Tibial nerve (tissue), 4 donors: ENCODE measurements around the gene BUD13. TPM values are rescaled to one million over a fixed set of nuclear protein-coding genes. Genes with fewer than 3 reads are reported as not detected.
A peak's percentile ranks its signal among the peaks of the same experiment; 100 is the strongest.

Experiments used
- DNase-seq, 2 donors: peaks; one replicate each; pipeline ENCODE4 v3.0.0-alpha.2; 2019; ENCODE audit warnings: low spot score in 2 of 2
- H3K27ac ChIP-seq, 4 donors: fragments of 200-600 bp; sonication (generic) in 3 of 4; one replicate each; pipeline ENCODE4 v1.5.1; 2017 to 2019; ENCODE audit warnings: mild to moderate bottlenecking in 1 of 4
- H3K27me3 ChIP-seq, 2 donors: fragments of 200-600 bp; sonication (generic) in 1 of 2; one replicate each; pipeline versions ENCODE4 v1.5.1 to v1.6.0; 2017 to 2019
- H3K36me3 ChIP-seq, 3 donors: fragments of 200-600 bp; sonication (generic); one replicate each; pipeline ENCODE4 v1.5.1; 2018 to 2019
- H3K4me1 ChIP-seq, 4 donors: fragments of 200-600 bp; sonication (generic) in 3 of 4; one replicate each; pipeline ENCODE4 v1.5.1; 2017 to 2019
- H3K4me3 ChIP-seq, 4 donors: fragments of 200-600 bp; sonication (generic) in 3 of 4; one replicate each; pipeline ENCODE4 v1.5.1; 2017 to 2019; ENCODE audit warnings: mild to moderate bottlenecking in 1 of 4, moderate library complexity in 1 of 4
- H3K9me3 ChIP-seq, 4 donors: fragments of 200-600 bp; sonication (generic) in 3 of 4; one replicate each; pipeline ENCODE4 v1.5.1; 2017 to 2019
- EP300 ChIP-seq, 2 donors: sonication (generic); formaldehyde crosslinking; IDR thresholded peaks; one replicate each; pipeline ENCODE4 v1.6.1; 2017; ENCODE audit warnings: antibody characterized with exemption in 2 of 2, mild to moderate bottlenecking in 1 of 2
- POLR2A ChIP-seq, 2 donors: fragments of 450-650 bp; IDR thresholded peaks; one replicate each; pipeline ENCODE4 v1.6.1; 2017; ENCODE audit warnings: antibody characterized with exemption in 2 of 2, mild to moderate bottlenecking in 2 of 2, moderate library complexity in 2 of 2
- WGBS, 2 donors: methylation state at CpG; one replicate each; pipeline ENCODE4 v1.1.5; 2018; 5-methylcytosine and 5-hydroxymethylcytosine counted together
- total RNA-seq, 4 donors: library from RNA; depleted of rRNA; stranded (reverse); fragments of >200 nt; gene quantifications; one replicate each; pipeline ENCODE4 v1.1.0, GENCODE V29; 2016
- TF ChIP-seq, protein P1 (sequence below), 5 experiments: fragments of 200-600 bp in 3 of 5; fragments of 450-650 bp in 2 of 5; sonication (generic) in 3 of 5; IDR thresholded peaks; one replicate each; pipeline ENCODE4 v1.5.1; 2016 to 2019; ENCODE audit warnings: antibody characterized with exemption in 5 of 5, mild to moderate bottlenecking in 3 of 5, moderate library complexity in 2 of 5

Gene BUD13
- total RNA-seq, 4 donors from 2014 or later: 13.1 to 28.2 (median 20.3) TPM

DNA sequence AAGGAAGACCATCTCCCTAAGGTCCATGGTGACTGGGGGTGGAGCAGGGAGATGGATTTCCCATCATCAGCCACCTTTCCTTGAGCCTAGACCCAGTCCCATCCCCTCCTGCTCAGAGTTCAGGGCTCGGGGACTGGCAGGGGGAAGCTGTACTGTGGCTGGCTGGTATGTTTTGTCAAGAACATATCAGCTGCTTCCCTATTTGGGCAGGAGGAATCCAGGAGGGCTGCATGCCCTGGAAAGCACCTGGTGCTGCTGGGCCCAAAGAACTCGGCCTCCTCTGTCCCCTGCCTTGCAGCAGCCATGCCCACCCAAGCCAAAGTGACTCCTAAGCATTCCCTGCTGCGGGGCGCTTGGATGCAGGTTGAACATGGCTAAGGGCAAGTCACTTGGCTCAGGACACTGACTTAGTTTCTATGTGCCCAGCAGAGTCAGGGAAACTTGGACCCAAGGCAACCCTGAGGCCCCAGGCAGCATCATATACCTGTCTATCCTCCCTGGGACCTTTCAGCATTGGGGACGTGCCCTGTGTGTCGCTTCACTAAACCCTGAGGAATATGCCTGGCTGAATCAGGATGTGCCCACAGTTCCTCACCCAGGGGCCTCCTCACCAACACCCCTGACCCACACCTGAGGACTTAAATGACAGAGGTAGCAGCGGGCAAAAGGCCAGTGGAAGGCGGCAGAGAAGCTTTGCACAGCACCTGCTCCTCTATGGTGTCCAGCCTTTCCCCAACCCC, 43.1 kb downstream of the BUD13 start:
- Histone ChIP-seq H3K9me3 (no peaks in the 10 kb centered on the region), H3K36me3 (no peaks in the 10 kb centered on the region), H3K27me3 (no peaks in the 10 kb centered on the region), H3K4me3 (no peak overlapping the region), H3K4me1 (peaks cover 0 to 27% (median 5%) of the 10 kb centered on the region in 4 donors), H3K27ac (no peak overlapping the region)
- DNase-seq: no peak
- TF ChIP-seq EP300 (IDR thresholded peaks at IDR 0.05) (no peak), POLR2A (IDR thresholded peaks at IDR 0.05) (no peak)
- TF ChIP-seq, protein P1, sequence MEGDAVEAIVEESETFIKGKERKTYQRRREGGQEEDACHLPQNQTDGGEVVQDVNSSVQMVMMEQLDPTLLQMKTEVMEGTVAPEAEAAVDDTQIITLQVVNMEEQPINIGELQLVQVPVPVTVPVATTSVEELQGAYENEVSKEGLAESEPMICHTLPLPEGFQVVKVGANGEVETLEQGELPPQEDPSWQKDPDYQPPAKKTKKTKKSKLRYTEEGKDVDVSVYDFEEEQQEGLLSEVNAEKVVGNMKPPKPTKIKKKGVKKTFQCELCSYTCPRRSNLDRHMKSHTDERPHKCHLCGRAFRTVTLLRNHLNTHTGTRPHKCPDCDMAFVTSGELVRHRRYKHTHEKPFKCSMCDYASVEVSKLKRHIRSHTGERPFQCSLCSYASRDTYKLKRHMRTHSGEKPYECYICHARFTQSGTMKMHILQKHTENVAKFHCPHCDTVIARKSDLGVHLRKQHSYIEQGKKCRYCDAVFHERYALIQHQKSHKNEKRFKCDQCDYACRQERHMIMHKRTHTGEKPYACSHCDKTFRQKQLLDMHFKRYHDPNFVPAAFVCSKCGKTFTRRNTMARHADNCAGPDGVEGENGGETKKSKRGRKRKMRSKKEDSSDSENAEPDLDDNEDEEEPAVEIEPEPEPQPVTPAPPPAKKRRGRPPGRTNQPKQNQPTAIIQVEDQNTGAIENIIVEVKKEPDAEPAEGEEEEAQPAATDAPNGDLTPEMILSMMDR (IDR thresholded peaks at IDR 0.05): no peak
- 90 to 92% methylated on average over 8 of the region's 8 CpGs for WGBS, 2 donors

DNA sequence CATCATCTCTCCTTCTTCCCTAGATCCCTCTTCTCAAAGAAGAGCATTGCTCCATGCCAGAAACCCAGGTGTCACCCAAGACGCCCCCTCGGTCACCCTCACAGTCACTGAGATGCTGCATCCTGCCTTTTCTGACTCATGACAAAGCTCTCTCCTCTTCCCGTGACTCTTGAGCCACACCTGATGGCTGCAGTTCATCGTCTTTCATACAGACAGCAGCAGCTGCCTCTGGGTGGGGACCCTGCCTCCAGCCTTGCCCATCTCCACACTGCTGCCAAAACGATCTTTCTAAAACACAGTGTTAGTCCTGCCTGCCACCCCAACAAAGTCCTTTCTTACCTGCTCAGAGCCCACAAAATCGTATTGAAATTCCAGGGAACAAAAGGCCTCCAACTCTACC, 44.8 kb downstream of the BUD13 start:
- no peak for DNase-seq
- TF ChIP-seq, protein P1 (IDR thresholded peaks at IDR 0.05): no peak
- TF ChIP-seq EP300 (IDR thresholded peaks at IDR 0.05) (no peak), POLR2A (IDR thresholded peaks at IDR 0.05) (no peak)
- peaks cover 0 to 27% (median 5%) of the 10 kb centered on the region in 4 donors for H3K4me1 ChIP-seq
- H3K27ac ChIP-seq: no peak overlapping the region
- WGBS, 2 donors: 78 to 79% methylated on average over 6 of the region's 6 CpGs
- no peaks in the 10 kb centered on the region for H3K27me3 ChIP-seq
- H3K36me3 ChIP-seq: no peaks in the 10 kb centered on the region
- H3K4me3 ChIP-seq: no peak overlapping the region
- no peaks in the 10 kb centered on the region for H3K9me3 ChIP-seq

DNA sequence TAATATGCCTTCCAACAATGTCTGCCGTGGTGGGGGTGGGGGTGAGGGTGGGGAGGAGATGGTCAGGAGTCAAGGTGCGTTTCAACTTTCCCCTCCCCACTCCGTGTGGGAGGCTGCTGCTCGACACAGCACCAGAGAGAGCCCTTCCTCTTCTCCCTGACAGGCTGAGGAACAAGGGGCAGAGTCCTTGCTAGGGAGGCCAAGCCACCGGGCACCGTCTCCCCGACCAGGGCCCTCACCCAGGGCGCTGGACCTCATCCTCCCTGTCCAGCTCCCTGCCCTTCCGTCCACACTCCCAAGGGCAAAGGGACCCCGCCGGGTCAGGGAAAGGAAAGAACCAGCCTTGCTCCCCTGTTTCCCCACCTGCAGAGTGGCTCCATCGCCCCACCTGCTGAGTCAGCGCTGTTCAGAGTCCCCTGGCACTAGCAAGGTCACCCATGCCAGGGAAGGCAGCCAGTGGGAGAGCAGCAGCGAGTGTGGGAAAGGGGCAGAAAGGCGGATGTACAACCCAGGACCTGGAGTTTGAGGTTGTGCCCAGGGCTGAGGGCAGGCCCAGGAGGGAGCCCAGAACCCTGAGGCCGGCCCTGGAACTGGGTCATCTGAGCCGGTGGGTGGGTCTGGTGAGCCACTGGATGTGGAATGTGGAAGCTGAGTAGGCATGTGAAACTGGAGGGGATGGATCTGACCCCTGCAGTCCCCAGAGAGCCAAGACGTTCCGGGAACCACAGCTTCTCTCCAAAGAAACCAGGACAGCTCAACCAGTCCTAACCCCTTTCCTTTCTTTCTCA, 47.2 kb downstream of the BUD13 start:
- TF ChIP-seq, protein P1 (IDR thresholded peaks at IDR 0.05): no peak
- TF ChIP-seq EP300 (IDR thresholded peaks at IDR 0.05) (no peak), POLR2A (IDR thresholded peaks at IDR 0.05) (no peak)
- 45 to 64% methylated on average over 19 of the region's 19 CpGs for WGBS, 2 donors
- Histone ChIP-seq H3K27ac (peak overlapping the region in 1 of 4 donors; percentile 0), H3K4me1 (peaks cover 0 to 18% (median 2%) of the 10 kb centered on the region in 4 donors), H3K4me3 (no peak overlapping the region), H3K36me3 (no peaks in the 10 kb centered on the region), H3K27me3 (no peaks in the 10 kb centered on the region), H3K9me3 (no peaks in the 10 kb centered on the region)
- no peak for DNase-seq

DNA sequence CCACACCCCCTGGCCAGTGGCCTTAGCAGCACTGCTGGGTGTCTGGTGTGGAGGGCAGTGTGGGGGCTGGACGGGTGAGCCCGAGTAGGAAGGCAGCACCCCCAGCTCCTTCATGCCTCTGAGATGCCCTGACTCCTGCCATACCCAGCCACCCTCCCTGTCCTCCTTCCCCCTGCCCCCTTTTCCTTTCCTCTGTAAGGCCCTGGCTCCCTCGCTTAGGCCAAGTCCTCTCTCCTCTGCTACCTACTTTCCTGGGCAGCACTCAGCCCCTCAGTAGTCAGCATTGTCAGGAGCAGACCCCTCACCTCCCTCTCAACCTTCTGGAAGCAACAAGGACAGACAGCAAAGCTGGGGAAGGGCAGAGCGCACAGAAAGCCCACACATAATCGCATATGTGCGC, 48.0 kb downstream of the BUD13 start:
- TF ChIP-seq, protein P1 (IDR thresholded peaks at IDR 0.05): no peak
- TF ChIP-seq POLR2A (IDR thresholded peaks at IDR 0.05): no peak
- TF ChIP-seq EP300 (IDR thresholded peaks at IDR 0.05): no peak
- H3K27me3 ChIP-seq: no peaks in the 10 kb centered on the region
- WGBS, 2 donors: 76 to 87% methylated on average over 6 of the region's 6 CpGs
- no peaks in the 10 kb centered on the region for H3K9me3 ChIP-seq
- H3K27ac ChIP-seq: no peak overlapping the region
- peaks cover 0 to 13% (median 2%) of the 10 kb centered on the region in 4 donors for H3K4me1 ChIP-seq
- no peak overlapping the region for H3K4me3 ChIP-seq
- H3K36me3 ChIP-seq: no peaks in the 10 kb centered on the region
- no peak for DNase-seq

DNA sequence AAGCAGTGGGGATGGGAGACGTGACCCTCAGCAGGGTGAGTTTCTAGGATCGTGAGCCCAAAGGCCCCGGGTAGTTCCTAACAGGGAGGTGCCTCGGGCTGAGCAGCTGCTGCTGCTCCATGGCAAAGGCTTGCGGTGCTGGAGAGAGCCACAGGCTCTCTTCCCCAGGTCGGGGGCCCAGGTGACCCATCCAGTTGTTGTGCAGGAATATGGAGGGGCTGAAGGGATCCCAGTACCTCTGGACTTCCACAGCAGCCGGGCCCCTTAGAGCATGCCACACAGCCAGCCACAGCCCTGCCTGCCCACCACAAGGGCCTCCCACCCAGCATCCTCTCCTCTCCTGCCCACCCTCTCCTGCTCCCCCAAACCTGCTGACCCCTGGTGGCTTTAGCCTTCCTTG, 49.3 kb downstream of the BUD13 start:
- DNase-seq: no peak
- H3K4me3 ChIP-seq: no peak overlapping the region
- no peaks in the 10 kb centered on the region for H3K27me3 ChIP-seq
- TF ChIP-seq, protein P1 (IDR thresholded peaks at IDR 0.05): no peak
- TF ChIP-seq EP300 (IDR thresholded peaks at IDR 0.05) (no peak), POLR2A (IDR thresholded peaks at IDR 0.05) (no peak)
- no peak overlapping the region for H3K27ac ChIP-seq
- H3K4me1 ChIP-seq: peaks cover 0 to 13% (median 2%) of the 10 kb centered on the region in 4 donors
- no peaks in the 10 kb centered on the region for H3K9me3 ChIP-seq
- 72 to 79% methylated on average over 6 to 7 of the region's 7 CpGs for WGBS, 2 donors
- no peaks in the 10 kb centered on the region for H3K36me3 ChIP-seq
